CD4-positive, alpha-beta T cell treated with Interferon alpha-2 for 1 hour (primary cell): ENCODE measurements around the gene PICALM.
"Not testable (repeated sequence)": the region's sequence is repeated elsewhere in the genome, so short reads cannot be mapped to it uniquely, and the experiment has no call there.

Experiments
- DNase-seq, 2 donors: peaks; one replicate each; pipeline ENCODE4 v3.0.0-alpha.2; 2020 to 2022

PICALM gene

DNA sequence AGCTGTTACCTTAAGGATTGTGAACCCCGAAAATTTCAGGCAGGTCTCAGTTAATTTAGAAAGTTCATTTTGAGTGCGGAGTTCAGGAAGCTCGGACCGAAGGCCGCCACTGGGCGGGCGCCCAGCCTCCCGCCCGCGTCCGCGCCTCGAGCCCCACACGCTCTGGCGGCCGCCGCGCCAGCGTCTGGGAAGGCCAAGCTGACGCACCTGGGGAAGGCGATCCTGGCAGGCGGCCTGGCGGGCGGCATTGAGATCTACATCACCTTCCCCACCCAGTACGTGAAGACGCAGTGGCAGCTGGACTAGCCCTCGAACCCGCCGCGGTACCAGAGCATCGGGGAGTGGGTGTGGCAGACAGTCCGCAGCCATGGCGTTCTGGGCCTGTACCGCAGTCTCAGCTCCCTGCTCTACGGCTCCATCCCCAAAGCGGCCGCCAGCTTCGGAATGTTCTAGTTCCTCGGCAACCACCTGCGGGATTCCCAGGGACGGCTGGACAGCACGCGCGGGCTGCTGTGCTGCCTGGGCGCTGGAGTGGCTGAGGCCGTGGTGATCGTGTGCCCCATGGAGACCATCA, 134.2 kb downstream of the PICALM start:
- no peak for DNase-seq

DNA sequence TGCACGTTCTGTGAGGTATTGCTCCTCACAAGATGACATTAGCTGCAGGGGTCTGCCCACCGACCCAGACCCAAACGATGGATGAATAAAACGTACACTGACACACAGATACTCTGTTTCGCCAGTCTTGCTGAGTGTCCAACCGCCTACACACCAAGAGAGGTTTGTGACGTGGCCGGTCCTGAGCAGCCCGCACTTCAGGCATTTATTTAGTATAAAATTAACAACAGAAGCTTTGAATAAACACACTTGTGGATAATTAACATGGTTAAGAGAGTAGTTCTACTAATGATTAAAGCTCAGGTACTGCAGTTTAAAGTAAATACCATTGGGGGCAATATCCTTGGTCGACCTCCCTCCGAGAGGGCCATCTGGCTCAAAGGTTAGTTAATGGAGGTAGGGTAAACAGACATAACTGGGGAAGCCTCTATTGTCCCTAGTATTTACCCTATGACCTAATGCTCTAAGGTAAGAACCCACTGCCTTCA, 138.0 kb downstream of the PICALM start:
- DNase-seq = no peak

DNA sequence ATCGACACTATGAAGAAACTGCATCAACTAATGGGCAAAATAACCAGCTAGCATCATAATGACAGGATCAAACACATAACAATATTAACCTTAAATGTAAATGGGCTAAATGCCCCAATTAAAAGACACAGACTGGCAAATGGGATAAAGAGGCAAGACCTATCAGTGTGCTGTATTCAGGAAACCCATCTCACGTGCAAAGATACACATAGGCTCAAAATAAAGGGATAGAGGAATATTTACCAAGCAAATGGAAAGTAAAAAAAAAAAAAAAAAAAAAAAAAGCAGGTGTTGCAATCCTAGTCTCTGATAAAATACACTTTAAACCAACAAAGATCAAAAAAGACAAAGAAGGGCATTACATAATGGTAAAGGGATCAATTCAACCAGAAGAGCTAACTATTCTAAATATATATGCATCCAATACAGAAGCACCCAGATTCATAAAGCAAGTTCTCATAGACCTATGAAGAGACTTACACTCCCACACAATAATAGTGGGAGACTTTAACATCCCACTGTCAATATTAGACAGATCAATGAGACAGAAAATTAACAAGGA, 142.2 kb downstream of the PICALM start:
- DNase-seq = not testable (repeated sequence)

- no peak for DNase-seq
These were observed 145.4 kb downstream of the PICALM start for GRCh38 chr11:85923455-85923854.

DNA sequence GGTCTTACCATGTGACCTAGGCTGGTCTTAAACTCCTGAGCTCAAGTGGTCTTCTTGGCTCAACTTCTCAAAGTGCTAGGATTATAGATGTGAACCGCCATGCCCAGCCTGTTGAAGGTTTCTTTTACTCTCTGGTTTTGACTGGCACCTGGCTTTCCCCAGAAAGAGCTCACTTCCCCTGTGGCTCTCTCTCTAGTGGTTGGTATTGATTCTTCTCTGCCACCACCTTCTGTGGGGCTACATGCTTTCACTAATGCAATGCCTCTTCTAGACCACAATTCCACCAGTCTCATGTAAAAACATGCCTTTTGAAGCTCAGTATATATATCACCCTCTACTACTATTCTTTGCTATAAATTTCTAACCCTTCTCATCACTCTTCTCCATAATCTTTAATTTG, 146.5 kb downstream of the PICALM start:
- DNase-seq = no peak

DNA sequence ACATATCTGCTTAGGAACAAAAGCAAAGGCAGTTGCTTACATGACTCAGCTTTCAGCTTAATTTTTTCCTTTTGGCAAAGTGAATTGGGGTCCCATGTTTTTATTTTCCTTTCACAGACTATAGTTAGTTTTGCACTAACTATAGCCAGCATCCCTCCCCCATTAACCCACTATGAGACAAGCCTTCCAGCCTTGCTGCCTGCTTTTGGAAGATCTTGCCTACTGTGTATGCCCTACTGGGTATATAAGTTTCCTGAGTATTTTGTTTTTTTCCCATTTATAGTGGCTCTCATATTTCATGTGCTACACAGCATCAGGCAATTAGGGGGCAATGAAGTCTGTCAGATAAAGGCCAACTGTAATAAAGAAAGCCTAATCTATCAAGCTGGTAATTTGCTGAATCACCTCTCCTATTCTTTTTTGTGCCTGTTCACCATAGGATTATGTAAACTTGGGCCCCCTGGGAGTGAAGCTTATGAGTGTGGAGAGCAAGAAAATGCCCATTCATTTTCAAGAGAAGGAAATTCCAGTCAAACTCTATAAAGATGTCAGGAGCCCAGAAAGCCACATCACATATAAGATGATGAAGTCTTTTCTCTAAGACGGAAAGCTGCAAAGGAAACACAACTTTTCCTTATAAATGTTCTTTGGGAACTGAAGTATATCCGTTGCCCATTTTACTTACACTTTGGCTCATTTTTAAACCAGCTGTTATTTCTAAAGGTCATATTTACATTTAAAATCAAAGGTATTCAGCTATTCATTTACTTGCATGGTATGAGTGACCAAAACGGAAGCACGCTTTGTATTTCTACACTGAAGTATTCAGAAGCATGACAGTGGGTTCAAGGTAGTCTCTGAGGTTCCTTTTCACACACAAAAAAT, 149.7 kb downstream of the PICALM start:
- DNase-seq = no peak

GRCh38 chr11:85914425-85914824, 154.5 kb downstream of the PICALM start:
- no peak for DNase-seq

DNA sequence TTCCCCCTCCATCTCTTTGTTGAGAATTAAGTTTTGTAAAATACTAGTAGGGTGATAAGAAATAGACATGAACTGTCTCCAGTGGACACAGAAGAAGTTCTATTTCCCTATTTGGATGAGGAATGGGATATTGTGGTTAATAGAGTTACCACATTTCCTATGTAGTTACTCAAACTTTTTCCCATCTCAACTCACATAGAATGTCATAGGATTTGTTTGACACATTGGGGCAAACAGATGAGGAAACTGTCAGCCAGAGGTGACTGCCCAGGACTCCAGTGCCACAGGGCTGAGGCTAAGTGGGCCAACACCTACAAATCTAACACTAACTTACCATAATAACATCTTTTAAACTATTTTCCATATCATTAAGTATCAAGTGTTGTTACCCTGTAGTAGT, 155.4 kb downstream of the PICALM start:
- no peak for DNase-seq

DNA sequence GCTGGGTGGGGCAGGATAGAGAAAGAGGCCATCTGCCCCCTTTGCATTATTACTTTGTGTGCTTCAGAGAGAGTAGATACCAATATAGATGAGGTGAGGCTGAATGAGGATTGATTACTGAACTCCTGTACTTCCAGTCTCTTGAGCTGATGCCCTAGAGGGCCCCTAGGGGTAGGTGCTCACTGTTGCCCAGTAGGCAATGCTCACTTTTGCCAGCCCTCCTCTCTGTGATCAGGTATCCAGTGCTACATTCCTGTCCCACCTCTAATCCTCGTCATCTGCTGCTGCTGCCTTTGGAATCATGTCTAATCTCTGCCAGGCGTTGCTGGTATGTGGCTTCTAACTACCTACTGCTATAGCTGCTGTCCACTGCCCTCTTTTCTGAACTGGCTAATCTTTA, 156.5 kb downstream of the PICALM start:
- DNase-seq = no peak
